ENCODE measurements around the gene C1orf105.

Gene C1orf105

GRCh38 chr1:172457479-172458130 lies 37.1 kb downstream of the C1orf105 start:
- DNase-seq (ENCODE audit: low read depth in 2 of 2) = no peak

DNA sequence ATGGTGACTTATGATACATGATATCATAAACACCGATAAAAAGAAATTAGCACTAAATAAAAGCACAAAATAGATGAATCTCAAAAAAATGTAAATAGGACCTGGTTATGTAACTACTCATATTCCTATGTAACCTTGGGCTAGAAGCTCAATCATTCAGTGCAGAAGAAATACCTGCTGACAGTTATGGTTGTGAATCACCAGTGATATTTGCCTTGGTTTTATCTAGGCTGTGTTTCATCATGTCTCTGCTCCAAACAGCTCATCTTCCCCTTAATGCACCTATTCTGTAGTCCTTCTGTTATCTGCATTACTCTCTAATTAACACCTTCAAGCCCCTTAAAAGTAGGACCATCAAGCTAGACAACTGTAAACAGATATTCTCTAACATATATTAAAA lies 39.7 kb downstream of the C1orf105 start:
- DNase-seq (ENCODE audit: low read depth in 2 of 2) = no peak

- no peak for DNase-seq (ENCODE audit: low read depth in 2 of 2)
These were observed 40.4 kb downstream of the C1orf105 start for GRCh38 chr1:172460887-172461315.

GRCh38 chr1:172465617-172466016 lies 45.1 kb downstream of the C1orf105 start:
- no peak for DNase-seq (ENCODE audit: low read depth in 2 of 2)

GRCh38 chr1:172466795-172467407 lies 46.4 kb downstream of the C1orf105 start:
- no peak for DNase-seq (ENCODE audit: low read depth in 2 of 2)

DNA sequence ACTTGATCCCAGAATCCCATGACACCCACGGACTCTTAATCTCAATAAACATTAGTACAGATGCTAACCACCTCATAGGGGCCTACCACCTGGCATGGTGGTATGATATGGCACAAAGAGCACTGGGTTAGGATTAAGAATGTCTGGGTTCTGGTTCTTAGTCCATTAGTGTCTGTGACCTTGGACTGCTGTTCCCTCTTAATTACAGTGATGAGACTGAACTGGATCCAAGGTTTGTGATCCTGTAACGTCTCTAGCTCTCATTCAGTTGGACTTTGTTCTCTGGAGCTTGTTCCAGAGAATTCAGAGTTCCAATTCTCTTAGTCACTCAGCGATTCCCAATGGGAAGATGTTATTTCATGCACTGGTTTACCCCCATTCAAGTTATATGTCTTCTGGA lies 47.0 kb downstream of the C1orf105 start:
- DNase-seq (ENCODE audit: low read depth in 2 of 2) = no peak

GRCh38 chr1:172468296-172468695 lies 47.8 kb downstream of the C1orf105 start:
- DNase-seq (ENCODE audit: low read depth in 2 of 2) = no peak

DNA sequence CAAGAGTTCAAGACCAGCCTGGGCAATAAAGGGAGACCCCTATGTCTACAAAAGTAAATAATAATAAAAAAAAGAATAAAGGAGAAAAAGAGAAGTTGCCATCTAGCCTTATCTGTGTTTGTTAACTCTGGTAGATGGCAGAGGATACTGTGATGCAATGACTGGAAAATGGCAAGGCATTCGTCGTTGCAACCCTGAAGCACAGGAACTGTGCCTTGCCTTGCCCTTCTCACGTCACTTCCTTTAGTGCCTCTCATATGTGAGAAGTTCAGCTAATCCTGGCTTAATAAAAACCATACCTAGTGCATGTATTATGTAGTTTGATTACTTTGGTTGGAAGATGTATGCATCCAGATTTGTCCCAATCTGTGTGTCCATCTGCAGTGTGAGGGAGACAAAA lies 49.2 kb downstream of the C1orf105 start:
- no peak for DNase-seq (ENCODE audit: low read depth in 2 of 2)

- DNase-seq (ENCODE audit: low read depth in 2 of 2) = no peak
These were observed 49.7 kb downstream of the C1orf105 start for GRCh38 chr1:172470149-172470548.

GRCh38 chr1:172471666-172472065 lies 51.2 kb downstream of the C1orf105 start:
- no peak for DNase-seq (ENCODE audit: low read depth in 2 of 2)

DNA sequence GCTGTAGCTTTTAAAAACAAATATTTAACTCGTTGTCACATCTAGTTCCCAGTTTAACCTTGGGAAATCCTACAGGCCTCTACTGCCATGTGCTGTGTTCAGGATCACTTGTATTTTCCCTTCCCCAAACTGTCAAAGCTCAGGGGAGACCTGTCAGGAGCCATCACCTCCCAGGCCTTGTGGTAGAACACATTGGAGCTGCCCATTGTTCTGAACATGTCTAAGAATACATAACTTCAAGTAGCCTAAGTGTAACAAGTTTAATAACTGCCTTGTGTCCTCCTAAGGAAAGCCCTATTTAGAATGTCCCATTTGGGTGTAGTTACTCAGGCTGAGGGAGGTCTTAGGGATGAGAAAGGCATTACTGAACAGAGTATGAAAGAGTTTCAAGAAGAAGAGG lies 52.0 kb downstream of the C1orf105 start:
- no peak for DNase-seq (ENCODE audit: low read depth in 2 of 2)

DNA sequence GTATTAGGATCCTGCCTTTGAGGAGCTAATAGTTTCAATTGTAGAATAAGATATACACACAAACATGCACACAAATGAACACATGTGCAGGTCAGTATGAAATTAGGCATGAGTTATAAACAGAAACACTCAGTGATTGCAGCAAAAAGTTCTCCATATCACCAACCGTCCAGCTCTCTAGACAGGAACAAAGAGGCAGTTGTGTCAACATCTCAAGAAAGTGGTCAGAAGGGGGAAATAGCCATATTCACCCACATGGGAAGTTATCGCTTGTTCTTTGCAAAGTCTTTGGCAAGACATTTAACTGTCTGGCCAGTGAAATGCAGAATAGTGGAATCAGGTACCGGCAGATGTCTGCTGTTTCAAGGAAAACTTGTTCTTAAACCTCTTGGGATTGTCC lies 52.8 kb downstream of the C1orf105 start:
- DNase-seq (ENCODE audit: low read depth in 2 of 2) = no peak

- no peak for DNase-seq (ENCODE audit: low read depth in 2 of 2)
These were observed 53.4 kb downstream of the C1orf105 start for GRCh38 chr1:172473842-172474241.

DNA sequence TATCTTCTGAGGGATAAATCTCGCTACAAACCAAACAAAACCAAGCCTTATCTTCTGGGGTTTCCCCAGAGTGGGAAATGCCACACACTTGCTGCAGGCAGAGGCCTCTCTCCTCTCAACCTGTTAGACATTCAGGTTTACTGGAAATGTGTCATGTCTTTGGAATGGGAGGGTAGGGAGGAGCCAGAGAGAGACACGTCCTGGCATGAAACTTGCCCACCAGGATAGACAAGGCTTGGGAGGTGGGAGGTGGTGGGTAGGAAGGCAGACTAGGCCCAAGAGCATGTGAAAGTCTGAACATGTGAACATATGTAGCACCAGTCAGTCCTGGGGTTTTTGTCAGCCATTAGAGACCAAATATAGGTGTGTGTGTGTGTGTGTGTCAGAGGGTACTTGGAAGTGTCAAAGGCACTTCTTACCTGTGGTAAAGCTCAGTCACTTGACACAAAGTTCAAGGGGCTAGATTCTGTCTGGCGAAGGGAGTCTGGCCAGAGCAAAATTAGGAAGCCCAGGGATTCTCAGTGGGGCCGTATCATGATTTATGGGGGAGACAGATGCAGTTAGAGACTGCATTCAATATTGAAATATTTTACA lies 55.8 kb downstream of the C1orf105 start:
- no peak for DNase-seq (ENCODE audit: low read depth in 2 of 2)

- DNase-seq (ENCODE audit: low read depth in 2 of 2) = no peak
These were observed 56.7 kb downstream of the C1orf105 start for GRCh38 chr1:172477216-172477615.

DNA sequence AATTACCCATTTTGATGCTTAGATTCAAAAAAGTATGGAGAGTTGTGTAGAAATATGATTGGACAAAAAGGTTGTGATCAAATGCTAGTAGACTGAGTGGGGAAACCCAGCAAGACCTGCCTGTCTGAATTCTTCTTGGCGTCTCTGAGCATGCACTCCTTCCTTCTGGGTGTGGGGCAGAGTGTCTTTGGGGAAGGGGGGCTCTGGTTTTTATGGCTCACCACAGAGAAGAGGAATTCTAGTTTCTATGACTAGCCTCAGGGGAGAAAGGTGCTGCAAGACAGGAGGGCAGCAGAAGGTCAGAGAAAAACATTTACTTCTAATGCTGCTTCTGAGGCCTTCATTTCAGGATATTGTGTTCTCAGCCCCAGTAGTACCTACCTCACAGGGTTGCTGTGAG lies 57.3 kb downstream of the C1orf105 start:
- no peak for DNase-seq (ENCODE audit: low read depth in 2 of 2)

GRCh38 chr1:172478485-172478884 lies 58.0 kb downstream of the C1orf105 start:
- DNase-seq (ENCODE audit: low read depth in 2 of 2) = no peak

DNA sequence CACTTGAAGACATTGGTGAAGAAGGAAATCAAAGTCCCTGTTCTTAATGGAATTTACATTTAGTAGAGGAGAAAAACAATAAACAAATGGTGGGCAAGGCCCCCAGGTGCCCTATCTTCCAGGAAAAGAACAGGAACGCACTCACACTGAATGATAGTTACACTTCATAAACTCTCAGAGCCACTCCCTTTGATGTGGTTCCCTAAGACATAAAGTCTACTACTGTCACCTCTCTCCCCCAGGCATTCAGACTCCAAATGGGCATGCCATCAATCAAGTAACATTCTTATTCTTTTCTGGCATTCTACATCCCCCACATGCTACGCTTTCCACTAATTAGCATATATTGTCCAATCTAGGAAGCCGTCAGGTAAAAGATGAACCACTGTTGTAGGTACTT lies 59.9 kb downstream of the C1orf105 start:
- no peak for DNase-seq (ENCODE audit: low read depth in 2 of 2)

DNA sequence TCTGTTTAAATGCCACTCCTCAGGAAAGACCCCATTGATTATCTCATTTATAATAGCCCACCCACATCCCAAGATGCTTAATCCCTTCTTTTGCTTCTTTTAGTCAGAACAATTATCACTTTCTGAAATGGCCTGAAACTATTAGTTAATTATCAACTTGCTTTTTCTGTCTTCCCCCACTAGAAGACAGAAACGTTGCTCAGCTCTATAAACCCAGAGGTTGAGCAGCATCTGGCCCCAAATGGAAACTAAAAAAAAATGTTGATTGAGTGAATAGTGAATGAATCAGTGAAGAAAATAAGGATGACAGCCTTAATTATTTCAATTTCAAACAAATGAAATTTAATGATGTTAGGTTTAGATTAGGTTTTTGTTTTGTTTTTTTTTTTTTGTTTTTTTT lies 61.6 kb downstream of the C1orf105 start:
- DNase-seq (ENCODE audit: low read depth in 2 of 2) = no peak

GRCh38 chr1:172483448-172483847 lies 63.0 kb downstream of the C1orf105 start:
- no peak for DNase-seq (ENCODE audit: low read depth in 2 of 2)

- DNase-seq (ENCODE audit: low read depth in 2 of 2) = no peak
These were observed 63.8 kb downstream of the C1orf105 start for GRCh38 chr1:172484252-172484651.

DNA sequence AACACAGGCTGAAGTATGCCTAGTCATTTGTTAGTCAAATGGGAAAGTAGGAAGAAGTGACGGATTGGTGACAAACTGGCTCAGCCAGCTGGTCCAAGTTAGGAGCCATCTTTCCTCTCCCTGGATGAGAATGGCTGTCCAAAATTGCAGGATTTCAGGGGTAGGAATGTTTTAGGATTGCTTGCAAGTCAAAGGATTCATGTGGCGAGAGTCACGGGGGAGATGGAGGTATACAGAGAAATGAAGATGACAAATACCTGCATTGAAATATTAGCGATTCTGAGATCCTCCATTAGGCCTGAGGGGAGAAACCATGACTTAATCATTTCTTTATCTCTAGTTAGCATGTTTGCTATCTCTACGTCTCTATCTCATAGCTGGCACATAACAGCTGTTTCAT lies 65.1 kb downstream of the C1orf105 start:
- no peak for DNase-seq (ENCODE audit: low read depth in 2 of 2)

GRCh38 chr1:172486805-172487454 lies 66.4 kb downstream of the C1orf105 start:
- no peak for DNase-seq (ENCODE audit: low read depth in 2 of 2)

All from stimulated activated CD8-positive, alpha-beta memory T cell treated with anti-CD3 and anti-CD28 coated beads, Interleukin-15, amount 100 ng/mL, for 4 hours (primary cell).